GM21576 (cell line): Measurements from ENCODE around the gene ZNF333.
"Not testable (repeated sequence)": the region's sequence is repeated elsewhere in the genome, so short reads cannot be mapped to it uniquely, and the experiment has no call there.

ENCODE experiments used
- ATAC-seq: cut with Tn5 transposase; IDR thresholded peaks from one replicate; pipeline ENCODE4 v1.9.1; 2021; ENCODE audit warnings: mild to moderate bottlenecking, moderate library complexity; ENCODE audit not compliant: unreplicated experiment

ZNF333 gene

GRCh38 chr19:14767466-14767971 lies 77.7 kb downstream of the ZNF333 start:
- ATAC-seq = no peak

GRCh38 chr19:14768001-14768400 lies 78.2 kb downstream of the ZNF333 start:
- no peak for ATAC-seq

GRCh38 chr19:14769201-14769600 lies 79.4 kb downstream of the ZNF333 start:
- ATAC-seq = no peak

GRCh38 chr19:14770136-14770535 lies 80.3 kb downstream of the ZNF333 start:
- no peak for ATAC-seq

DNA sequence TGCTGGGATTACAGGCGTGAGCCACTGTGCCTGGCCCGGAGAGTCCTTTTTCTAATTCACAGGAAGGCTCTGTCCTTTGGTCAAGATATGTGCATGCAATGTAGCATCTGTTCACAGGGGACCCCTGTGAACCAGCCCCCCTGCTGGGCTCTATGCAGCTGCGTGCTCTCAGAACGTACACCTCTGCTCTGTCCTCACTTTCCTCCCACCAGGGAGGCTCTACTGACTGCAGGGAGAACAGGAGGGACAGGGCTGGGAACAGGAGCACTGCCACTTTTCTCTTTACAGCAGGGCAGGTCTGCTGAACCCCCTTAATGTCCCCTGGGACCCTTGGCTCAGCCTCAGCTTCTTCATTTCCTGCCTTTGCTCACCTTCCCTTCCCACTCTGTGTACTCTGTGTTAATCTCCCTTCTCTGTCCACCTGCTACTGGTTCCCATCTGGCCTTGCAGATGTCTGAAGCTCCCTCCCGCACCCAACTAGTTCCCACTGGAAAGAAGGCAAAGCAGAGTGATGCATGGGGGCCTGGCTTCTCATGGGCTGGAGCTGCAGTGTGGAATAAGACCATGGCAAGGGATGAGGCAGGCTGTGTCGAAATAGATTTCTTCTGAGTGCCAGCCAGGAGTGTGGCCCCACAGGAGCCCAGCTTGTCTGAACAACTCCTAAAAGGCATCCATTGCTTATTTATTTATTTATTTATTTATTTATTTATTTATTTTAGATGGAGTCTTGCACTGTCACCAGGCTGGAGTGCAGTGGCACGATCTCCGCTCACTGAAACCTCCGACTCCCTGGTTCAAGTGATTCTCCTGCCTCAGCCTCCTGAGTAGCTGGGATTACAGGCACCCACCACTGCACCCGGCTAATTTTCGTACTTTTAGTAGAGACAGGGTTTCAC lies 81.3 kb downstream of the ZNF333 start:
- no peak for ATAC-seq

GRCh38 chr19:14772467-14772866 lies 82.6 kb downstream of the ZNF333 start:
- ATAC-seq = no peak

- ATAC-seq = no peak
Measured at GRCh38 chr19:14772995-14773394, 83.1 kb downstream of the ZNF333 start.

- ATAC-seq = not testable (repeated sequence)
Measured at GRCh38 chr19:14773722-14774121, 83.9 kb downstream of the ZNF333 start.

DNA sequence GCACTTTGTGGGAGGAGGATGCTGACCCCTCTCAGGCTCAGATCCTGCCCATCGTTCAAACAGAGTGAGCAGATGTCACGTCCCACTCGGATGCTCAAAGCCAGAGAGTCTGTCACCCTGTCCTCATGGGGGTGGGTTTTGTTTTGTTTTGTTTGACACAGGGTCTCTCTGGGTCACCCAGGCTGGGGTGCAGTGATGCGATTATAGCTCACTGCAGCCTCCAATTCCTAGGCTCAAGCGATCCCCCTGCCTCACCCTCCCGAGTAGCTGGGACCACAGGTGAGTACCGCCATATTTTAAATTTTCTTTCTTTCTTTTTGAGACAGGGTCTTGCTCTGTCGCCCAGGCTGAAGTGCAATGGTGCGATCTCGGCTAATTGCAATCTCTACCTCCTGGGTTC lies 84.5 kb downstream of the ZNF333 start:
- no peak for ATAC-seq

DNA sequence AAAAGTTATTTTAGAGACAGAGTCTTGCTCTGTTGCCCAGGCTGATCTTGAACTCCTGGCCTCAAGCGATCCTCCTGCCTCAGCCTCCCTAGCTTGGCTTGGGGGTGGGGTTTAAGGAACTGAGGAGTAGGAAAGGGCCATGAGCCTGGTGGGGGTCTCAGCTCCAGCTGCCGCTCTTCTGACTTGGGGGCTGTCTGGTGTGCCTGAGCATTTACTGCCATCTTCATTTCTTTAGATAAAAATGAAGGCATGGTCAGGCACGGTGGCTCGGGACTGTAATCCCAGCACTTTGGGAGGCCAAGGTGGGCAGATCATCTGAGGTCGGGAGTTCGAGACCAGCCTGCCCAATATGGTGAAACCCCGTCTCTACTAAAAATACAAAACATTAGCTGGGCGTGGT lies 85.5 kb downstream of the ZNF333 start:
- not testable (repeated sequence) for ATAC-seq

GRCh38 chr19:14775869-14776586 lies 86.2 kb downstream of the ZNF333 start:
- ATAC-seq = no peak

GRCh38 chr19:14777645-14778044 lies 87.8 kb downstream of the ZNF333 start:
- not testable (repeated sequence) for ATAC-seq

GRCh38 chr19:14778110-14778845 lies 88.4 kb downstream of the ZNF333 start, which contains the start of gene ADGRE2:
Gene ADGRE2 (minus strand): TSS chr19:14778560. CDS start chr19:14776756, 1,804 bp downstream.
- ATAC-seq = not testable (repeated sequence)

GRCh38 chr19:14779151-14779550 lies 89.3 kb downstream of the ZNF333 start:
- no peak for ATAC-seq

- not testable (repeated sequence) for ATAC-seq
Measured at GRCh38 chr19:14780622-14781225, 90.9 kb downstream of the ZNF333 start.

- ATAC-seq = not testable (repeated sequence)
Measured at GRCh38 chr19:14781713-14782536, 92.1 kb downstream of the ZNF333 start.

DNA sequence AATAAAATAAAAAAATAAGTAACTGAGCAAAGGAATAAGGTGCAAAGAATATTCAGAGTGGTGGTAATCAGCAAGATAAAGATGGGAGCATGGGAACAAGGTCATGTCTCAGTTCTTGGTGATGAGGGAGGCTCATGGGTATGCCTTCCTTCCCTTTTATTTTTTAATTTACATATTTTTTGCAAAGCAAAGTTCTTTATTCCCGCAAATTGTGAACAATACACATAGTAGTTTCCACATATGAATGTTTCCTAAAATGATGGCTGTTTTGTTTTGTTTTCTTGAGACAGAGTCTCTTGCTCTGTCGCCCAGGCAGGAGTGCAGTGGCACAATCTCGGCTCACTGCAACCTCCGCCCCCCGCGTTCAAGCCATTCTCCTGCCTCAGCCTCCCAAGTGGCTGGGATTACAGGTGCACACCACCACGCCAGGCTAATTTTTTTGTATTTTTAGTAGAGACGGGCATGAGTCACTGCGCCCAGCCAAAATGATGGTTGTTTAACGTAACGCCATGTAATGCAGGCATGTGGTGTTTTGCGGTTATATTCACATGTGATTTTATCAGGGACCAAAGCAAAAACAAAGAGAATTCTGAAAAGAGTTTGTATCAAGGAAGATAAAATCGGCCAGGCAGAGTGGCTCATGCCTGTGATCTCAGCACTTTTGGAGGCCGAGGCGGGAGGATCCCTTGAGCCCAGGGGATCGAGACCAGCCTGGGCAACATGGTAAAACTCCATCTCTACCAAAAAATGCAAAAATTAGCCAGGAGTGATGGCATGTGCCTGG lies 93.0 kb downstream of the ZNF333 start:
- no peak for ATAC-seq
